Vagina (tissue), 2 donors: ENCODE results near the gene OLFM4. TPM values are rescaled to one million over a fixed set of nuclear protein-coding genes. Genes with fewer than 3 reads are reported as not detected.

Experiments
- DNase-seq, 2 donors: peaks; one replicate each; pipeline ENCODE4 v3.0.0-alpha.2; 2017; ENCODE audit errors: extremely low spot score in 2 of 2
- H3K27ac ChIP-seq: fragments of 200-600 bp; sonication (generic); one replicate; pipeline ENCODE4 v1.5.1; 2019
- H3K27me3 ChIP-seq: fragments of 200-600 bp; sonication (generic); one replicate; pipeline ENCODE4 v1.5.1; 2019
- H3K36me3 ChIP-seq, 2 donors: fragments of 200-600 bp; sonication (generic); one replicate each; pipeline ENCODE4 v1.5.1; 2017 to 2019
- H3K4me1 ChIP-seq: fragments of 200-600 bp; sonication (generic); one replicate; pipeline ENCODE4 v1.5.1; 2019
- H3K4me3 ChIP-seq, 2 donors: fragments of 200-600 bp; sonication (generic); 1 replicate in 1 of 2; 2 replicates in 1 of 2; pipeline ENCODE4 v1.5.1; 2016 to 2019
- H3K9me3 ChIP-seq: fragments of 200-600 bp; sonication (generic); one replicate; pipeline ENCODE4 v1.5.1; 2019
- POLR2A ChIP-seq, 2 donors: fragments of 450-650 bp; IDR thresholded peaks; one replicate each; pipeline ENCODE4 v1.6.1; 2017; ENCODE audit warnings: antibody characterized with exemption in 2 of 2, mild to moderate bottlenecking in 2 of 2, moderate library complexity in 2 of 2
- POLR2AphosphoS5 ChIP-seq, 2 donors: sonication (generic); formaldehyde crosslinking; IDR thresholded peaks; one replicate each; pipeline ENCODE4 v1.9.0; 2017; ENCODE audit warnings: antibody characterized with exemption in 2 of 2, mild to moderate bottlenecking in 2 of 2, low read depth in 1 of 2; ENCODE audit not compliant: insufficient read depth in 1 of 2
- intact Hi-C: fragments of 100-400 bp; cut with DNase I; formaldehyde crosslinking; loops from one replicate; pipeline ENCODE4 v1.15.1; 2023
- total RNA-seq: library from RNA; depleted of rRNA; stranded (reverse); fragments of >200 nt; gene quantifications from one replicate; pipeline ENCODE4 v1.2.3, GENCODE V29; 2016
- TF ChIP-seq, protein P1 (sequence below), 3 experiments: fragments of 450-650 bp in 2 of 3; fragments of 200-600 bp in 1 of 3; sonication (generic) in 1 of 3; IDR thresholded peaks; one replicate each; pipeline ENCODE4 v1.5.1; 2017 to 2019; ENCODE audit warnings: antibody characterized with exemption in 3 of 3, mild to moderate bottlenecking in 2 of 3, moderate library complexity in 2 of 3

Gene OLFM4
- total RNA-seq, 1 donor from 2014 or later, result 50.1 TPM

GRCh38 chr13:53014495-53015443 lies 13.8 kb upstream of the OLFM4 start:
- no peaks in the 10 kb centered on the region for H3K36me3 ChIP-seq
- no peaks in the 10 kb centered on the region for H3K27me3 ChIP-seq
- H3K9me3 ChIP-seq, result no peaks in the 10 kb centered on the region
- TF ChIP-seq, protein P1, sequence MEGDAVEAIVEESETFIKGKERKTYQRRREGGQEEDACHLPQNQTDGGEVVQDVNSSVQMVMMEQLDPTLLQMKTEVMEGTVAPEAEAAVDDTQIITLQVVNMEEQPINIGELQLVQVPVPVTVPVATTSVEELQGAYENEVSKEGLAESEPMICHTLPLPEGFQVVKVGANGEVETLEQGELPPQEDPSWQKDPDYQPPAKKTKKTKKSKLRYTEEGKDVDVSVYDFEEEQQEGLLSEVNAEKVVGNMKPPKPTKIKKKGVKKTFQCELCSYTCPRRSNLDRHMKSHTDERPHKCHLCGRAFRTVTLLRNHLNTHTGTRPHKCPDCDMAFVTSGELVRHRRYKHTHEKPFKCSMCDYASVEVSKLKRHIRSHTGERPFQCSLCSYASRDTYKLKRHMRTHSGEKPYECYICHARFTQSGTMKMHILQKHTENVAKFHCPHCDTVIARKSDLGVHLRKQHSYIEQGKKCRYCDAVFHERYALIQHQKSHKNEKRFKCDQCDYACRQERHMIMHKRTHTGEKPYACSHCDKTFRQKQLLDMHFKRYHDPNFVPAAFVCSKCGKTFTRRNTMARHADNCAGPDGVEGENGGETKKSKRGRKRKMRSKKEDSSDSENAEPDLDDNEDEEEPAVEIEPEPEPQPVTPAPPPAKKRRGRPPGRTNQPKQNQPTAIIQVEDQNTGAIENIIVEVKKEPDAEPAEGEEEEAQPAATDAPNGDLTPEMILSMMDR (IDR thresholded peaks at IDR 0.05), result no peak
- TF ChIP-seq POLR2AphosphoS5 (IDR thresholded peaks at IDR 0.05; ENCODE audit: insufficient read depth in 1 of 2, low read depth in 1 of 2) (no peak), POLR2A (IDR thresholded peaks at IDR 0.05) (no peak)
- H3K4me1 ChIP-seq, result peaks cover 5% of the 10 kb centered on the region
- intact Hi-C loops, result no loop called here
- H3K4me3 ChIP-seq, result no peak overlapping the region
- no peak overlapping the region for H3K27ac ChIP-seq
- peak in 1 of 2 donors; percentile 49 for DNase-seq

DNA sequence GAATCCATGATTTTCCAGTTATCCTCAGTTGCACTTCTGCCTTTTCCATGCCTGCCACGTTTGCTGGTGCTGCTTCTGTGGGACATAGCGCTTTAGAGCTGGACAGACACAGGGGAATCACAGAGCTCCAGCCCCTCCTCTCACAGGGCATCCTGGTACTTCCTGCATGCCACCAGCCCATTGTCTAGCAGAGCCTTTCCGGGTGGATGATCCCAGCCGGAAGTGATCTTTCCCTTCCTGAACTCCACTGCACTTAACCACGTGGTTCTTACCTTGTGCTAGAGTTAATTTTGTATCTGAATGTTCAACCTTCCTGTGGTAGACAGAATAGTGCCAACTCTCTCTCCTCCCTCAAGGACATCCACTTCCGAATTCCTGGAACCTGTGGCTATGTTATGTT lies 12.6 kb upstream of the OLFM4 start:
- H3K9me3 ChIP-seq, result no peaks in the 10 kb centered on the region

DNA sequence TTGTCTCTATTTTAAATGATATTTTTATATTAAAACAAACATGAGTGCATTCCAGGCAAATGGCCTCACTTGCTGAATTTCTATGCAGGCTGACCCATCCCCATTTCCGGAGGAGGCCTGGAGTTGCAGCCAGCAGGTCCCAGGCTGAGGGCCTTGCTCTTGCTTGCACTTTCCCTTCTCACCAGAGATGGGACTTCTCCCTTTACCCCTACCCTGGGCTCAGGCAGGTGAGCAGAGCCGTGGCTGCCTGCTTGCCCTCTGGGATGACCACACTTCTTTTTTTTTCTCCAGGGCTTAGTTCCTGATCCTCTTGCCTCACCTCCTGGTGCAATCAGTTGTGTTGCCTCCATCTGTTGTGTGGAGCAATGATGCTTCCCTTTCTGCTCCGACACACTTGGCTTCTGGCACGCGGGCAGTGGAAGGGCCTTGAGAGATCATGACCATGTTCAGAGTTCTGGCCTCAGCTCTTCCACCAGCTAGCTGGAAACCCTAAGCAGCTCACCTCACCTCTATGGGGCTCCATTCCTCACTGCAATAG lies 11.1 kb upstream of the OLFM4 start:
- Histone ChIP-seq H3K4me3 (no peak overlapping the region), H3K36me3 (no peaks in the 10 kb centered on the region), H3K27ac (no peak overlapping the region), H3K27me3 (no peaks in the 10 kb centered on the region), H3K4me1 (no peaks in the 10 kb centered on the region), H3K9me3 (no peaks in the 10 kb centered on the region)
- intact Hi-C loops, result no loop called here
- DNase-seq, result no peak
- TF ChIP-seq, protein P1 (IDR thresholded peaks at IDR 0.05), result no peak
- TF ChIP-seq POLR2AphosphoS5 (IDR thresholded peaks at IDR 0.05; ENCODE audit: insufficient read depth in 1 of 2, low read depth in 1 of 2) (no peak), POLR2A (IDR thresholded peaks at IDR 0.05) (no peak)

More for the DNA sequence above, 12.6 kb upstream of the OLFM4 start:
- TF ChIP-seq POLR2AphosphoS5 (IDR thresholded peaks at IDR 0.05; ENCODE audit: insufficient read depth in 1 of 2, low read depth in 1 of 2) (no peak), POLR2A (IDR thresholded peaks at IDR 0.05) (no peak)
- TF ChIP-seq, protein P1 (IDR thresholded peaks at IDR 0.05), result no peak
- Histone ChIP-seq H3K4me1 (no peaks in the 10 kb centered on the region), H3K27ac (no peak overlapping the region), H3K4me3 (no peak overlapping the region), H3K27me3 (no peaks in the 10 kb centered on the region), H3K36me3 (no peaks in the 10 kb centered on the region)
- intact Hi-C loops, result no loop called here
- DNase-seq, result no peak

GRCh38 chr13:53018690-53019647 lies 9.6 kb upstream of the OLFM4 start:
- Histone ChIP-seq H3K27ac (no peak overlapping the region), H3K4me1 (no peaks in the 10 kb centered on the region), H3K4me3 (no peak overlapping the region), H3K27me3 (no peaks in the 10 kb centered on the region), H3K9me3 (no peaks in the 10 kb centered on the region), H3K36me3 (no peaks in the 10 kb centered on the region)
- TF ChIP-seq POLR2AphosphoS5 (IDR thresholded peaks at IDR 0.05; ENCODE audit: insufficient read depth in 1 of 2, low read depth in 1 of 2) (no peak), POLR2A (IDR thresholded peaks at IDR 0.05) (no peak)
- intact Hi-C loops, result no loop called here
- DNase-seq, result no peak

DNA sequence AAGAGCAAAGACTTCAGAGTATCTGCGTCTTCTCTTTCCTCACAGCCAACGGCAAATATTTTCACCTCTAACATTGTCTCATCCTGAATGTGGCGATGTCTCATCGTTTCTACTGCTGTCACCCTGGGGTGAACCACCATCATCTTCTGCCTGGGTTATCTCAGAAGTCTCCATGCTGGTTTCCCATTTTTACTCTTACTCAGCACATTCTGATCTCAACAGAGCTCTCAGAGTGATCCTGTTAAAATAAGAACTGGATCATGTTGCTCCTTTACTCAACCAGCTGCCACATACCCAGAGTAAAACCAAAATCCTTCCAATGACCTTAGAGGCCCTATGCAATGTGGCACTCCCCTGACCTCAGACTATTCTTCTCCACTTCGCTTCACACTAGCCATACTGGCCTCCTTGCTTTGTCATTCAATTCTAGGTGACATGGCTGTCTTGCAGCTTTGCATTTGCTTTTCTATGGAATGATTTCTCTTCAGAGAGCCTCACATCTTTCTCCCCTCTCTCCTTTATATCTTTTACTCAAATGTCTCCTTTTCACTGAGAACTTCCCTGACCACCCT lies 7.8 kb upstream of the OLFM4 start:
- H3K4me1 ChIP-seq, result no peaks in the 10 kb centered on the region
- H3K27ac ChIP-seq, result no peak overlapping the region
- intact Hi-C loops, result no loop called here
- no peak overlapping the region for H3K4me3 ChIP-seq
- H3K9me3 ChIP-seq, result no peaks in the 10 kb centered on the region
- no peaks in the 10 kb centered on the region for H3K36me3 ChIP-seq
- no peaks in the 10 kb centered on the region for H3K27me3 ChIP-seq
- no peak for DNase-seq
- TF ChIP-seq, protein P1 (IDR thresholded peaks at IDR 0.05), result no peak
- TF ChIP-seq POLR2AphosphoS5 (IDR thresholded peaks at IDR 0.05; ENCODE audit: insufficient read depth in 1 of 2, low read depth in 1 of 2) (no peak), POLR2A (IDR thresholded peaks at IDR 0.05) (no peak)
